GM23338 (cell line): Measurements from ENCODE around the gene JARID2. TPM values are rescaled to one million over a fixed set of nuclear protein-coding genes. Genes with fewer than 3 reads are reported as not detected.

Experiments
- ATAC-seq: fragments of 200-7000 bp; cut with Tn5 transposase; 3 replicates; pipeline ENCODE4 v1.9.1; 2020
- DNase-seq: peaks from one replicate; pipeline ENCODE4 v3.0.0-alpha.2; 2015; ENCODE audit warnings: low spot score
- H2AFZ ChIP-seq: fragments of 200-600 bp; sonication (generic); 2 replicates; pipeline ENCODE4 v1.8.0; 2016; ENCODE audit warnings: antibody characterized with exemption, mild to moderate bottlenecking, moderate library complexity
- H3F3A ChIP-seq: fragments of 200-600 bp; sonication (generic); replicated peaks from 2 replicates; pipeline ENCODE4 v1.8.0; 2017; ENCODE audit warnings: antibody characterized with exemption, mixed run types, low read depth
- H3K27ac ChIP-seq: fragments of 200-600 bp; sonication (generic); 2 replicates; pipeline ENCODE4 v1.6.1; 2016; ENCODE audit warnings: low read depth
- H3K27me3 ChIP-seq: fragments of 200-600 bp; sonication (generic); 2 replicates; pipeline ENCODE4 v1.8.0; 2016; ENCODE audit warnings: mild to moderate bottlenecking, mixed run types, moderate library complexity; ENCODE audit not compliant: insufficient read depth
- H3K36me3 ChIP-seq: fragments of 200-600 bp; sonication (generic); 2 replicates; pipeline ENCODE4 v1.8.0; 2016; ENCODE audit warnings: mild to moderate bottlenecking; ENCODE audit not compliant: insufficient read depth
- H3K4me1 ChIP-seq: fragments of 200-600 bp; sonication (generic); 2 replicates; pipeline ENCODE4 v1.8.0; 2016; ENCODE audit warnings: mild to moderate bottlenecking, moderate library complexity; ENCODE audit not compliant: insufficient read depth
- H3K4me2 ChIP-seq: fragments of 200-600 bp; sonication (generic); 2 replicates; pipeline ENCODE4 v1.7.1; 2017; ENCODE audit warnings: mixed run types
- H3K4me3 ChIP-seq: fragments of 200-600 bp; sonication (generic); 2 replicates; pipeline ENCODE4 v1.6.1; 2016; ENCODE audit warnings: mixed run types
- H3K79me2 ChIP-seq: fragments of 200-600 bp; sonication (generic); replicated peaks from 2 replicates; pipeline ENCODE4 v1.8.0; 2017; ENCODE audit warnings: mild to moderate bottlenecking; ENCODE audit not compliant: insufficient read depth
- H3K9me2 ChIP-seq: fragments of 200-600 bp; sonication (generic); 2 replicates; pipeline ENCODE4 v1.8.0; 2017; ENCODE audit not compliant: insufficient read depth
- H4K20me1 ChIP-seq: fragments of 200-600 bp; sonication (generic); replicated peaks from 2 replicates; pipeline ENCODE4 v1.8.0; 2017; ENCODE audit warnings: mild to moderate bottlenecking; ENCODE audit not compliant: insufficient read depth
- H3K27ac Mint-ChIP-seq: 2 replicates; pipeline ENCODE4 v1.8.0; 2020; ENCODE audit warnings: inconsistent platforms, mild to moderate bottlenecking, moderate library complexity, mixed read lengths
- H3K27me3 Mint-ChIP-seq: 3 replicates; pipeline ENCODE4 v1.8.0; 2022; ENCODE audit warnings: low read depth, mild to moderate bottlenecking, moderate library complexity, mixed read lengths, inconsistent platforms; ENCODE audit not compliant: insufficient read depth, poor library complexity
- H3K36me3 Mint-ChIP-seq: 3 replicates; pipeline ENCODE4 v1.8.0; 2021; ENCODE audit warnings: low read depth, mild to moderate bottlenecking, inconsistent platforms, moderate library complexity, mixed read lengths
- H3K4me1 Mint-ChIP-seq: 3 replicates; pipeline ENCODE4 v1.8.0; 2020; ENCODE audit warnings: mild to moderate bottlenecking, inconsistent platforms, mixed read lengths
- H3K4me3 Mint-ChIP-seq: 3 replicates; pipeline ENCODE4 v1.8.0; 2021; ENCODE audit warnings: moderate library complexity, mild to moderate bottlenecking, inconsistent platforms, mixed read lengths
- H3K9me3 Mint-ChIP-seq: 3 replicates; pipeline ENCODE4 v1.8.0; 2020; ENCODE audit warnings: moderate library complexity, mild to moderate bottlenecking, inconsistent platforms, mixed read lengths
- ETS1 ChIP-seq: IDR thresholded peaks from 2 replicates; pipeline ENCODE4 v1.6.1; 2016; ENCODE audit warnings: antibody characterized with exemption
- EZH2 ChIP-seq: fragments of 200-600 bp; sonication (generic); IDR thresholded peaks from one replicate; pipeline ENCODE4 v1.8.0; 2017; ENCODE audit warnings: antibody characterized with exemption, mild to moderate bottlenecking, low read depth; ENCODE audit not compliant: unreplicated experiment
- POLR2AphosphoS5 ChIP-seq: IDR thresholded peaks from 2 replicates; pipeline ENCODE4 v1.6.1; 2016; ENCODE audit warnings: antibody characterized with exemption, low read depth
- ZNF331 ChIP-seq: fragments of 250-450 bp; sonication (Bioruptor Pico); IDR thresholded peaks from 2 replicates; pipeline ENCODE4 v1.5.0; 2020; ENCODE audit warnings: low read depth, mild to moderate bottlenecking, moderate library complexity
- ZNF462 ChIP-seq: fragments of 250-450 bp; sonication (Bioruptor Pico); IDR thresholded peaks from 2 replicates; pipeline ENCODE4 v1.5.0; 2020; ENCODE audit warnings: mild to moderate bottlenecking, moderate library complexity
- polyA plus RNA-seq: library from polyadenylated mRNA; unstranded; fragments of >200 nt; fragmentation: Nextera tagmentation; extraction: Ambion mirVana; gene quantifications from 2 replicates; pipeline ENCODE4 v1.2.1, GENCODE V29; 2016
- total RNA-seq: library from RNA; depleted of rRNA; stranded (reverse); fragments of >200 nt; shearing (Covaris generic); gene quantifications from 2 replicates; pipeline ENCODE4 v1.2.3, GENCODE V29; 2014

The JARID2 gene
- total and polyA plus RNA-seq, 2 experiments from 2014 or later, result 92.8 to 196 TPM

GRCh38 chr6:15513131-15513771, 267.4 kb downstream of the JARID2 start (continued):
- TF ChIP-seq ZNF462 (CRISPR knock-in tag), result no peak
- TF ChIP-seq ZNF331 (CRISPR knock-in tag), result no peak
- TF ChIP-seq ETS1, result no peak

GRCh38 chr6:15513801-15514711, 268.2 kb downstream of the JARID2 start:
- Mint-ChIP-seq H3K36me3 (peaks cover 100% of the 10 kb centered on the region), H3K27me3 (peaks cover 81% of the 10 kb centered on the region), H3K4me3 (no peak overlapping the region)

More at GRCh38 chr6:15513801-15514711, 268.2 kb downstream of the JARID2 start:
- Histone ChIP-seq H3K4me1 (no peaks in the 10 kb centered on the region), H3K27ac (no peak overlapping the region), H3F3A (peaks cover 65% of the 10 kb centered on the region), H3K36me3 (peaks cover 65% of the 10 kb centered on the region), H4K20me1 (peaks cover 75% of the 10 kb centered on the region), H3K27me3 (no peaks in the 10 kb centered on the region), H2AFZ (no peak overlapping the region), H3K4me2 (no peak overlapping the region), H3K79me2 (peaks cover 58% of the 10 kb centered on the region), H3K4me3 (no peak overlapping the region), H3K9me2 (no peaks in the 10 kb centered on the region)
- DNase-seq, result no peak
- H3K27ac Mint-ChIP-seq, result peak overlapping the region; percentile 59
- no peak for TF ChIP-seq EZH2
- TF ChIP-seq POLR2AphosphoS5, result 0 out of 2 replicates have a peak, but pooled peaks have one; percentile 21
- ATAC-seq, result no peak
- peaks cover 22% of the 10 kb centered on the region; the same call in 2 of the 3 replicates for H3K4me1 Mint-ChIP-seq
- H3K9me3 Mint-ChIP-seq, result peaks cover 2% of the 10 kb centered on the region; the same call in 2 of the 3 replicates
